ENCODE measurements around the gene MYL11.

- TF ChIP-seq EZH2 (IDR thresholded peaks at IDR 0.05) (no peak), FOXP2 (optimal IDR thresholded peaks at IDR 0.05; ENCODE audit: control extremely low read depth, extremely low read length, insufficient read depth) (no peak)
These were observed 24.9 kb upstream of the MYL11 start for GRCh38 chr16:30349675-30350074.

Measured in SK-N-MC (cell line).